Activated naive CD4-positive, alpha-beta T cell treated with Interleukin-2 at 50 U/mL for 16 hours (primary cell): ENCODE data around the gene MUC6.

ENCODE experiments used
- DNase-seq: peaks from one replicate; pipeline ENCODE4 v3.0.0-alpha.2; 2020

Gene MUC6

GRCh38 chr11:1035577-1036283, 788 bp downstream of the MUC6 start:
- DNase-seq: no peak

DNA sequence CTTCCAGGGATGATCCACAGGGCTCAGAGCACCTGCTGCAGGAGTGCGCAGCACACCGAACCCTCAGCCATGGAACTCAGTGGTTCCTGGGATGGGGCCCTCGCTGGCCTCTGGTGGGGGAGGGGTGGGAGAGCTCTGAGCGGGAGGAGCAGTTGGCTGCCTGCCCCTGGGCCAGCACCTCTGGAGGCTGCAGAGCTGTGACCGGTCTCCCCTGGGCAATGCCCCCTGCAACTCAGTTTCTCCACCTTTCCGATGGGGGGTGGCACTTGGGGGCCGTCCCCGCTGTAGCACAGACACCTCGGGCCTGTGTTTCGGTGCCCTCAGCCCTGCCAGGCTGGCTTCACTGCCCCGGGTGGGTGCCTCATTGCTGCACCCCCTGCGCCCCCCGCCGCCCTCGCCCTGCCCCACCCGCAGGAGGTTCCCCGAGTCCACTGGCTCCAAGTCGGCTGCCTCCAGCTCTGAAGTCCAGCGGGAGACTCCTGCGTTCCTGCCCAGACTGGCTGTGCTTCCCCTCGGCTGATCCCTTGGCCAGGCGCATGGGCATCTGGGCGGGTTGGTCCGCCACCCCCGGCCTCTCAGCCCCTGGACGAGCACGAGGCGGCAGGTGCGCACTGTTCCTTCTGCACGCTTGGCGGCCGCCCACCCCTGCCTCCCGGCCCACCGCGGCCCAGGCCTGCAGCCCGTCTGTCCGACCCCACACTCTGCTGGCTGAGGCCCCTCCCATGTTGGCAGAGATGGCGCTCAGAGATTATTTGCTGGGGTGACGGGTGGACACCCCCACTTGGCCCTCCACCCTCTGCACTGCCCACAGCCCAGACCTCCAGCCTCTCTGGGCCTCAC, 1.8 kb downstream of the MUC6 start:
- DNase-seq: no peak

DNA sequence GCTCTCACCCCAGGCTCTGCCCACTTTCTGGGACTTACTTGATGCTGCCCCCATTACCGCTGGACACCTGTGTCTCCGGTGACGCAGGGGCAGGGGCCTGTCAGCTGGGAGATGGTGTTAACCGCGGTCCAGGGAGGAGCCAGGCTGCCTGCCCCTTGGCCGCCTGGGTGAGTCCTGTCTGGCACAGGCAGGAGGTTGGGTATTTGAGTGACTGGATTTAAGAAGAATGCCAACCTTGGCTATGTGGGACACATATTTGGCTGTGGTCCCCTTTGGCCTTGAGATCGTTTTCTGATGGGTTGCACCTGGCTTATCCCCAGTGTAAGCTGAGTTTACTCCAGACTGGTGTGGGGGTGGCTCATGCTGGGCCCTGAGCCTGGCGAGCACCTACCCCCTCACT, 2.5 kb downstream of the MUC6 start:
- no peak for DNase-seq

DNA sequence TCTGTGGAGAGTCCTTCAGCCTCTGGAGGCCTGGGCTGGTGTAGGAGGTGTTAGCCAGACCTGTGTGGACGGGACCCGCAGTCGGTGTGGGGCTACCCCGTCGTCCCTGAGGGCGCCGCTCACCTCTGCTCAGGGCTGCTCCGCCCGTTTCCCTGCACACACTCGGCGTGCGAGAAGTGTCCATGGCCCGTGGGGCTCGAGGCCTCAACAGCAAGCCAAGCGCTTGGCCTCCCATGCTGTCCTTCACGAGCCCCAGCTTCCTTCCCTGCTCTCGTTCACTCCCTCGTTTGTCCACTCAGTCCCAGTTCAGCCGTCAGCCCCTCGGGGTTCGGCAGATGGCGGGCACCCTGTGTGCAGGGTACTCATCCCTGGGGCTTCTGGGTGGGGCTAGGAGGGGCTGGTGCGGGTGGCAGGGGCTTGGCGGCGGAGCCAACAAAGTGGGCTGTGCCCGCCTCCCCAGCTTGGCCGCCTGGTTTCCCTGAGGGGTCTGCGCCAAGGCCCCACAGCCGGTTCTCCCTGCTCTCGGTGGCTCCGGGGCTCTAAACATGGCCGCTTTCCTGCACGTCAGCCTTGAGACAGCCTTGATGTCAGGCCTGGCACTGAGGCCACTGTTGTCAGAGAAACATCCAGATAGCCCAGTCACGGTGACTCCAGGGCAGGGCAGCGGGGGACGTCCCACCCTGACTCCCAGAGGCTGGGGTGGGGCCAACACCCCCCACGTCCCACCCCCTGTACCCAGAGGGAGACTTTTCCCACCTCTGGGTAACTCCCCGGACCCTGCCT, 3.3 kb downstream of the MUC6 start:
- DNase-seq: no peak

DNA sequence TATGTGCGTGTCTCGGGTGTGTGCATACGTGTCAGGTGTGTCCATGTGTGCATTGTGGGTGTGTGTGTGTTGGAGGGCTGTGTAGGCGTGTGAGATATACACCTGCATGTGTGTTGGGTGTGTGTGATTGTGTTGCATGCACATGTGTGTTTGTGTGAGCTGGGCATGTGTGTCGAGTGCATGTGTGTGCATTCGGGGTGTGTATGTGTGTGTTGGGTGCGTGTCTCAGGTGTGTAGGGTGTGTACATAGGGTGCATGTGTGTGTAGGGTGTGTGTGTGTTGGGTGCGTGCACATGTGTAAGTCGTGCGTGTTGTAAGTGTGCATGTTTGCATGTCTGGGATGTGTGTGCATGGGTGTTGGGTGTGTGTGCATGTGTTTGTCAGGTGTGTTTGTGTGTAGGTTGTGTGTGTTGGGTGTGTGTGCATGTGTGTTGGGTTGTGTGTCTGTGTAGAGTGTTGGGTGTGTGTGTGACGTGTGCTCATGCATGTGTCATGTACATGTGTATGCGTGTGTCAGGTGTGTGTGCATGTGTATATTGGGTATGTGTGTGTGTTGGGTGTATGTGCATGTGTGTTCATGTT, 4.1 kb downstream of the MUC6 start:
- DNase-seq: no peak

DNA sequence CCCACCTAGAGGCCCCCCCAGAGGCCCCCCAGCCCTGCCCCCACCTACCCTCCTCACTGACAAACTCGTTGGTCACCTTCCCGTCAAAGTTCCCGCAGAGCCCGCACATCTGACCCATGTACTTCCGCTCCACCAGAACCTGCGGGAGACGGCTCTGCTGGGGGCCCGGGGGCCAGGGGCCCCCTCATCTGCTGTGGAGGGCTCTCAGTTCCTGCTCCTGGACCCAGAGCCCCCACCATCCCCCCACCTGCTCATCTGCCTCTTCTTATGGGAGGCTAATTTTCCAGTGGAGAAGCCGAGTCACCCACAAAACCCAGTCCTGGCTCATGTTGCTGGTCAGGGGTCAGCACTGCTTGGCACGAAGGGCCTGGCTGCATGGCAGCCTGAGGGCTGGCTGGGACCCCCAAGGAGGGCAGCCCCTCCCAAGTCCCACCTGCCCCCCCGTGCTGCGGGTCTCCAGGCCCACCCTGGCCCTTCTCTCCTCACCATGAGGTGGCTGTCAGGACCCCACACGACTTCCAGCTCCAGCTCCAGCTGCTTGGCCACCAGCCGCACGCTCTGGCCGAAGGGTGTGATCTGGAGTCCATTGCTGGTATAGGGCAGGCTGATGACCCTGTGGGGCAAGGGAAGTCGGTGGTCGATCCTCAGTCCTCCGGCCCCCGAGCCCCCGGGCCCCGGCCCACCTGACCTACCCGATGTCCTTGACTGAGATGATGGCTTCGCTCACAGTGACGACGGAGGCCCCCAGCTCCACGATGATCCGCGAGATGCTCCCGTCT, 5.2 kb downstream of the MUC6 start:
- DNase-seq: no peak

GRCh38 chr11:1030556-1030955, 6.0 kb downstream of the MUC6 start:
- DNase-seq: no peak

GRCh38 chr11:1030086-1030485, 6.4 kb downstream of the MUC6 start:
- DNase-seq: no peak

GRCh38 chr11:1029654-1030053, 6.9 kb downstream of the MUC6 start:
- DNase-seq: no peak

GRCh38 chr11:1029051-1029450, 7.5 kb downstream of the MUC6 start:
- no peak for DNase-seq

GRCh38 chr11:1028616-1029015, 7.9 kb downstream of the MUC6 start:
- no peak for DNase-seq

GRCh38 chr11:1028291-1028540, 8.3 kb downstream of the MUC6 start:
- no peak for DNase-seq

DNA sequence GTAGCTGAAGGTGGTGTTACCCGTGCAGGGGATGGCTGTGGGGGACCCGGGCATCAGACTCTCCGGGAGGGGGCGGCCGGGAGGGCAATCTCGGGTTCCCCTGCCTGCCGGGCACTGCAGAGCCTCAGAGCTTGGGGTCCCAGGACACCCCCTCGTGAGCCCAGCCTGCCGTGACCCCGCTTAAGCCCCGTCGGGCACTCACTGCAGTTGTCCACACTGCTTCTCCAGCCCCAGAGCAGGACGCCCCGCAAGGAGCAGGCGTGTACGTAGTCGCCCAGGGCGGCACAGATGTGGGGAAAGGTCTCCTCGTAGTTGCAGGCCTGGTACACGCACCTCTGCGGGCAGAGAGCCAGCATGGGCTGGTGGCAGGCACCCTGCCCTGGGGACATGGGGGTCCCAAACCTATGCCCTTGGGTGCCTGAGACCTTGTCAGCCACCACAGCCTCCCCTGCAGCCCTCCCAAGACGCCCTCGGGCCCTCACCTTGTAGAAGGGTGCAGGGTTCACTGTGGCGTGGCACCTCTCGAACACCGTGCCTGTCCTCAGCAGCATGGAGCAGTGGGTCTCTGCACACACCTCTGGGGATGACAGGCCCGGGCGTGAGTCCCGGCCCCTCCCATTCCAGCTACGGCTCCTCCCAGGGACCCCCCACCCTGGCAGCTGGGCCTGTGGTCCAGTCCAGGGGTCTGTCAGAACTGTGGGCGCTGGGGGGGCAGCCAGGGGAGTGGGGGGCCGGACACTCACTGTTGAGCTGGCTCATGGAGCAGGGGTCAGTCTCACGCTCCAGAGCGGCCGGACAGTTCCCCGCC, 8.8 kb downstream of the MUC6 start:
- DNase-seq: no peak

DNA sequence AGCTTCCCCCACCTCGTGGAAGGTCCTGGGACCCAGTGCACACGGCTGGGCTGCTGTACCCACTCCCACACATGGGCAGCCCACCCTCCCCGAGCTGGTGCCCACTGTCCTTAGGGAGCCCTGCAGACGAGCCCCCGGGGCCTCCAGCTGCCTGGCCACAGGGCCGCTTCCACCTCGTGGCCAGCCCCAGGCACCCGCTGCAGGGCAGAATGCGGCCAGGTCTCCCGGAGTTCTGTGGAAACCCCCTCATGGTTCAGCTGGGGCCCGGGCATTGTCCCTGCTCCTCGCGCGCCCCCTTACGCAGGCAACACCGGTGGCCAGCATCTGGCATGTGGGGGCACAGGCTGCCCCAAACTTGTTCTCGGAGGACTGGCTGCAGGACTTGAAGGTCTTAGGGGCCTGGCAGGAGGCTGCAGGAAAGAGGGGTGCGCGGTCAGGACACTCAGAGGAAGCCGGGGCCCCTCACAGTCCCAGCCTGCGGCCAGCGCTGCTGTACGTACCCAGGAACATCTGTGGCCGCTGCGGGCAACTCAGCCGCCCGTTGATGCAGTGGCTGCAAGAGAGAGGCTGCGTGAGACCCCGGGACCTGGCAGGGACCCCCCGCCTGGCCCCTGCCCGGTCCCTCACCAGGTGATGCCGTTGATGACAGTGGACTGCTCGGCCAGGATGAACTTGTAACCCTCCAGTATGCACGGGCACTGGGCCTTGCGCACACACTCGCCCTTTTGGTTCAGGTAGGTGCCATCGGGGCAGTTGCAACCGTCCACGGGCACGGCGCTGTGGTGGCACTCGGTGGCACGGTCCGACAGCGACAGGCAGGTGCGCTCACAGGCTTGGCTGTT, 9.7 kb downstream of the MUC6 start:
- DNase-seq: no peak

DNA sequence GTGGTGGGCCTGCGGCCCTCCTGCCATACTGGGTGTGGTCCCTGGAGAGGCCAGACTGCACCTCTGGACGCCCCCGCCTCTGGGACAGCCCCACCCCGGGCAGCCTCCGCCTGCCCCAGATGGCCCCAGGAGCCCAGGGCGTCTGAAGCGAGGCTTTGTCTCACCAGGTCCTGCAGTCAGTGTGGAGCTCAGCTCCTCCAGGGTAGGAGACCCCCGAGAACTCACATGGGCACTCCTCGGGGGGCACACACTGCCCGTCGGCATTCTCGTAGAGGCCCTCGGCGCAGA, 10.4 kb downstream of the MUC6 start:
- no peak for DNase-seq

GRCh38 chr11:1025410-1026162, 10.9 kb downstream of the MUC6 start:
- no peak for DNase-seq

- no peak for DNase-seq
Observed at GRCh38 chr11:1024597-1025409, 11.7 kb downstream of the MUC6 start.

- no peak for DNase-seq
Observed at GRCh38 chr11:1023811-1024596, 12.5 kb downstream of the MUC6 start.
